CD4-positive, alpha-beta T cell (primary cell): ENCODE data around the gene PKP4. TPM values are rescaled to one million over a fixed set of nuclear protein-coding genes. Genes with fewer than 3 reads are reported as not detected.

Experiments used
- ATAC-seq: fragments of 200-7000 bp; cut with Tn5 transposase; one replicate; pipeline ENCODE4 v1.10.0; 2022; ENCODE audit warnings: mild to moderate bottlenecking; ENCODE audit not compliant: poor library complexity
- CTCF ChIA-PET: fragments of 350-600 bp; sonication (Branson Sonifier 250); formaldehyde crosslinking; loops from one replicate; lab custom pipeline; 2021; ENCODE audit warnings: antibody characterized with exemption, inconsistent platforms; lab: Charles Lee
- POLR2A ChIA-PET: fragments of 350-600 bp; sonication (Branson Sonifier 250); formaldehyde crosslinking; loops from one replicate; lab custom pipeline; 2021; ENCODE audit warnings: antibody characterized with exemption, inconsistent platforms; lab: Charles Lee
- DNase-seq, 14 experiments: peaks; one replicate each; pipeline ENCODE4 v3.0.0-alpha.2; 2013 to 2020; ENCODE audit warnings: mixed read lengths in 2 of 14
- H3K27ac ChIP-seq, 2 donors: one replicate each; pipeline versions ENCODE4 v1.5.1 to v1.7.0; 2013; ENCODE audit warnings: low read length in 2 of 2, low read depth in 1 of 2, mild to moderate bottlenecking in 1 of 2
- H3K27me3 ChIP-seq, 2 experiments: 1 replicate in 1 of 2; 2 replicates in 1 of 2; pipeline versions ENCODE4 v1.6.1 to v1.7.0; 2013; ENCODE audit warnings: low read length in 2 of 2, control low read depth in 1 of 2, mild to moderate bottlenecking in 1 of 2, moderate library complexity in 1 of 2; ENCODE audit not compliant: insufficient read depth in 2 of 2, control insufficient read depth in 1 of 2
- H3K36me3 ChIP-seq: one replicate; pipeline ENCODE4 v1.6.1; 2013; ENCODE audit warnings: low read length, control low read depth; ENCODE audit not compliant: insufficient read depth
- H3K4me1 ChIP-seq: one replicate; pipeline ENCODE4 v1.6.1; 2013; ENCODE audit warnings: low read length, control low read depth; ENCODE audit not compliant: insufficient read depth
- H3K4me3 ChIP-seq: one replicate; pipeline ENCODE4 v1.5.1; 2013; ENCODE audit warnings: mild to moderate bottlenecking, low read length, moderate library complexity
- H3K9me3 ChIP-seq, 2 experiments: 1 replicate in 1 of 2; 2 replicates in 1 of 2; pipeline versions ENCODE4 v1.6.1 to v1.7.0; 2013; ENCODE audit warnings: low read length in 2 of 2, mild to moderate bottlenecking in 2 of 2, control low read depth in 1 of 2, moderate library complexity in 1 of 2; ENCODE audit not compliant: control insufficient read depth in 1 of 2, insufficient read depth in 1 of 2
- H3K27ac Mint-ChIP-seq: one replicate; pipeline ENCODE4 v1.8.0; 2020; ENCODE audit warnings: mixed read lengths
- H3K27me3 Mint-ChIP-seq: one replicate; pipeline ENCODE4 v1.8.0; 2021; ENCODE audit warnings: mixed read lengths
- H3K36me3 Mint-ChIP-seq: one replicate; pipeline ENCODE4 v1.8.0; 2021; ENCODE audit warnings: low read depth, mixed read lengths
- H3K4me1 Mint-ChIP-seq: one replicate; pipeline ENCODE4 v1.8.0; 2021; ENCODE audit warnings: low read depth, mixed read lengths
- H3K4me3 Mint-ChIP-seq: one replicate; pipeline ENCODE4 v1.8.0; 2020; ENCODE audit warnings: mild to moderate bottlenecking, mixed read lengths
- H3K9me3 Mint-ChIP-seq: one replicate; pipeline ENCODE4 v1.8.0; 2020; ENCODE audit warnings: mixed read lengths
- CTCF ChIP-seq: fragments of 200-600 bp; IDR thresholded peaks from one replicate; pipeline ENCODE4 v1.8.0; 2022; ENCODE audit warnings: antibody characterized with exemption, mild to moderate bottlenecking
- intact Hi-C, 2 experiments: fragments of 100-400 bp; cut with DNase I in 1 of 2; cut with micrococcal nuclease in 1 of 2; formaldehyde crosslinking; loops; one replicate each; pipeline versions ENCODE4 v1.15.1 to v1.9.0; 2023 to 2025; cut with DNase I, micrococcal nuclease
- total RNA-seq, 174 experiments: library from RNA in 2 of 174; stranded (reverse) in 2 of 174; gene quantifications; one replicate each; pipeline ENCODE4 v1.2.3 and lab custom pipeline; 2021 to 2026

The PKP4 gene
- total RNA-seq, 2 experiments from 2014 or later: 10.8 to 14.6 TPM

- Histone ChIP-seq H3K27me3 (no peaks in the 10 kb centered on the region), H3K4me1 (no peaks in the 10 kb centered on the region), H3K4me3 (no peak overlapping the region), H3K9me3 (no peaks in the 10 kb centered on the region), H3K27ac (no peak overlapping the region), H3K36me3 (no peaks in the 10 kb centered on the region)
- Mint-ChIP-seq H3K4me3 (no peak overlapping the region), H3K27me3 (no peaks in the 10 kb centered on the region), H3K27ac (no peak overlapping the region), H3K4me1 (no peaks in the 10 kb centered on the region), H3K36me3 (no peaks in the 10 kb centered on the region), H3K9me3 (no peaks in the 10 kb centered on the region)
- DNase-seq (no peak), ATAC-seq (no peak)
- CTCF ChIA-PET: no interaction called here
- POLR2A ChIA-PET: no interaction called here
- intact Hi-C loops: no loop called here
- TF ChIP-seq CTCF: no peak
These were observed 40.7 kb downstream of the PKP4 start for GRCh38 chr2:158497486-158497885.

- DNase-seq (no peak), ATAC-seq (no peak)
- H3K27ac Mint-ChIP-seq: no peak overlapping the region
- Histone ChIP-seq H3K27ac (no peak overlapping the region), H3K4me3 (no peak overlapping the region), H3K9me3 (no peaks in the 10 kb centered on the region), H3K27me3 (no peaks in the 10 kb centered on the region), H3K36me3 (no peaks in the 10 kb centered on the region), H3K4me1 (no peaks in the 10 kb centered on the region)
- no peak for TF ChIP-seq CTCF
- intact Hi-C loops: no loop called here
- no peak overlapping the region for H3K4me3 Mint-ChIP-seq
- no peaks in the 10 kb centered on the region for H3K27me3 Mint-ChIP-seq
- ChIA-PET CTCF (no interaction called here), POLR2A (no interaction called here)
- H3K9me3 Mint-ChIP-seq: no peaks in the 10 kb centered on the region
- H3K36me3 Mint-ChIP-seq: no peaks in the 10 kb centered on the region
- H3K4me1 Mint-ChIP-seq: no peaks in the 10 kb centered on the region
These were observed 41.4 kb downstream of the PKP4 start for GRCh38 chr2:158498043-158498748.

- Mint-ChIP-seq H3K27ac (no peak overlapping the region), H3K36me3 (no peaks in the 10 kb centered on the region), H3K27me3 (no peaks in the 10 kb centered on the region), H3K4me1 (no peaks in the 10 kb centered on the region), H3K9me3 (no peaks in the 10 kb centered on the region), H3K4me3 (no peak overlapping the region)
- DNase-seq (no peak), ATAC-seq (no peak)
- Histone ChIP-seq H3K4me3 (no peak overlapping the region), H3K4me1 (no peaks in the 10 kb centered on the region), H3K27ac (no peak overlapping the region), H3K36me3 (no peaks in the 10 kb centered on the region), H3K27me3 (no peaks in the 10 kb centered on the region), H3K9me3 (no peaks in the 10 kb centered on the region)
- POLR2A ChIA-PET: no interaction called here
- no peak for TF ChIP-seq CTCF
- CTCF ChIA-PET: no interaction called here
- intact Hi-C loops: no loop called here
These were observed 42.0 kb downstream of the PKP4 start for GRCh38 chr2:158498749-158499136.
